DOHH2 (cell line): ENCODE measurements around the gene NMD3.

Experiments used
- CTCF ChIP-seq: fragments of 200-600 bp; sonication (generic); IDR thresholded peaks from one replicate; pipeline ENCODE4 v1.5.1; 2014; ENCODE audit warnings: antibody characterized with exemption, mild to moderate bottlenecking, low read depth, low read length; ENCODE audit not compliant: poor library complexity, severe bottlenecking
- EZH2phosphoT487 ChIP-seq: fragments of 200-600 bp; sonication (generic); IDR thresholded peaks from 2 replicates; pipeline ENCODE4 v1.6.1; 2017; ENCODE audit warnings: borderline replicate concordance, mild to moderate bottlenecking, antibody characterized with exemption, low read length, moderate library complexity, mixed read lengths

- TF ChIP-seq CTCF (no peak), EZH2phosphoT487 (no peak)
Measured at GRCh38 chr3:161263057-161263456, 41.9 kb downstream of the NMD3 start.
